ENCODE results near the gene HLX.
A peak's percentile ranks its signal among the peaks of the same experiment; 100 is the strongest.

DNA sequence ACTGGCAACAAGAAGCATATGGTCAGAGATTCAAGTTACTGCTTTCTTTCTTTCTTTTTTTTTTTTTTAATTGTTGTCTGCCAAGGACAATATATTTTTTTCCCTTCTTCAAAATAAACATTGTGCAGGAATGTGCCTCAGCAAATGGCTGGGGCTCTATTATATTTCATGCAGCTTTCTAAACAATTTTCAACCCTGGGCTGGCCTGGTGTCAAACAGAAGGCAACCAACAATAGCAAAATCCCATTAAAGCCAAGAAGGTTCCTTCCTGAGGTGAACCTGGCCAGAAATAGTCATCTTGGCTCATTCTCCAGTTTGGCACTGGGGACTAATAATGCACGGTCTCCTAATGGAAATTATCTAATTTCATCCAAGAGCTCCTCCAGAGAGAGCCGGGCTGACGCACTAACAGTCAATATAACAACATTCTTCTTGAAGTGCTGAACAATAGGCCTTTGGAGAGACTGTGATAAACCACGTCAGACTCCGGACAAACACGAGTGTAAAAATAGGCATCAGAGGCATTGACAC is 35.7 kb upstream of the HLX start:
- TF ChIP-seq, protein P1, sequence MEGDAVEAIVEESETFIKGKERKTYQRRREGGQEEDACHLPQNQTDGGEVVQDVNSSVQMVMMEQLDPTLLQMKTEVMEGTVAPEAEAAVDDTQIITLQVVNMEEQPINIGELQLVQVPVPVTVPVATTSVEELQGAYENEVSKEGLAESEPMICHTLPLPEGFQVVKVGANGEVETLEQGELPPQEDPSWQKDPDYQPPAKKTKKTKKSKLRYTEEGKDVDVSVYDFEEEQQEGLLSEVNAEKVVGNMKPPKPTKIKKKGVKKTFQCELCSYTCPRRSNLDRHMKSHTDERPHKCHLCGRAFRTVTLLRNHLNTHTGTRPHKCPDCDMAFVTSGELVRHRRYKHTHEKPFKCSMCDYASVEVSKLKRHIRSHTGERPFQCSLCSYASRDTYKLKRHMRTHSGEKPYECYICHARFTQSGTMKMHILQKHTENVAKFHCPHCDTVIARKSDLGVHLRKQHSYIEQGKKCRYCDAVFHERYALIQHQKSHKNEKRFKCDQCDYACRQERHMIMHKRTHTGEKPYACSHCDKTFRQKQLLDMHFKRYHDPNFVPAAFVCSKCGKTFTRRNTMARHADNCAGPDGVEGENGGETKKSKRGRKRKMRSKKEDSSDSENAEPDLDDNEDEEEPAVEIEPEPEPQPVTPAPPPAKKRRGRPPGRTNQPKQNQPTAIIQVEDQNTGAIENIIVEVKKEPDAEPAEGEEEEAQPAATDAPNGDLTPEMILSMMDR (IDR thresholded peaks at IDR 0.05): no peak
- TF ChIP-seq POLR2AphosphoS5 (IDR thresholded peaks at IDR 0.05) (peak in 1 of 3 donors; percentile 19), POLR2A (IDR thresholded peaks at IDR 0.05) (no peak), EP300 (IDR thresholded peaks at IDR 0.05; ENCODE audit: low read depth) (no peak)

All from transverse colon (tissue), 4 donors.